Vagina (tissue), 2 donors: ENCODE measurements around the gene TPBGL.

Experiments
- POLR2A ChIP-seq, 2 donors: fragments of 450-650 bp; IDR thresholded peaks; one replicate each; pipeline ENCODE4 v1.6.1; 2017; ENCODE audit warnings: antibody characterized with exemption in 2 of 2, mild to moderate bottlenecking in 2 of 2, moderate library complexity in 2 of 2
- POLR2AphosphoS5 ChIP-seq, 2 donors: sonication (generic); formaldehyde crosslinking; IDR thresholded peaks; one replicate each; pipeline ENCODE4 v1.9.0; 2017; ENCODE audit warnings: antibody characterized with exemption in 2 of 2, mild to moderate bottlenecking in 2 of 2, low read depth in 1 of 2; ENCODE audit not compliant: insufficient read depth in 1 of 2
- TF ChIP-seq, protein P1 (sequence below), 3 experiments: fragments of 450-650 bp in 2 of 3; fragments of 200-600 bp in 1 of 3; sonication (generic) in 1 of 3; IDR thresholded peaks; one replicate each; pipeline ENCODE4 v1.5.1; 2017 to 2019; ENCODE audit warnings: antibody characterized with exemption in 3 of 3, mild to moderate bottlenecking in 2 of 3, moderate library complexity in 2 of 3

DNA sequence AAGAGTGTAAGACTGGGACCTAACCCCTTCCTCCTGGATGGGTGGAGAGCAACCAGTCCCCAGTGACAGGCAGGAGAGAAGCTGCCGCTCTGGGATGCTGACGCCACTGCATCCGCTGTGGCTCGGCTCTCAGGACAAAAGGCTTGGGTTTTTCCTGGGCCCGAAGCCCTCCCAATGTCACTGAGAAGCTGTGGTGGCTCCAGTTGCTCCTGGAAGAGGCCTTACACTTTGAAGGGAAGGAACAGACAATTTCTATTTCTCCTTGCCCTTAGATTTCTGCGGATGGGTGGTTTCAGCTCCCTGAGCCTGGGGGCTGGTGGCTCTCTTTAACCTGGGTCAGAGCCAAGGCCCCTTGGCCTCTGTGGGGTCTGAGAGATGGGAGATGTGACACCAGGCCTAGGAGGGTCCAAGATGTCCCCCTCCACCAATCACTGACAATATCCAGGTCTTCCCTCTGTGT lies 21.4 kb downstream of the TPBGL start:
- no peak for TF ChIP-seq POLR2A (IDR thresholded peaks at IDR 0.05)
- TF ChIP-seq, protein P1, sequence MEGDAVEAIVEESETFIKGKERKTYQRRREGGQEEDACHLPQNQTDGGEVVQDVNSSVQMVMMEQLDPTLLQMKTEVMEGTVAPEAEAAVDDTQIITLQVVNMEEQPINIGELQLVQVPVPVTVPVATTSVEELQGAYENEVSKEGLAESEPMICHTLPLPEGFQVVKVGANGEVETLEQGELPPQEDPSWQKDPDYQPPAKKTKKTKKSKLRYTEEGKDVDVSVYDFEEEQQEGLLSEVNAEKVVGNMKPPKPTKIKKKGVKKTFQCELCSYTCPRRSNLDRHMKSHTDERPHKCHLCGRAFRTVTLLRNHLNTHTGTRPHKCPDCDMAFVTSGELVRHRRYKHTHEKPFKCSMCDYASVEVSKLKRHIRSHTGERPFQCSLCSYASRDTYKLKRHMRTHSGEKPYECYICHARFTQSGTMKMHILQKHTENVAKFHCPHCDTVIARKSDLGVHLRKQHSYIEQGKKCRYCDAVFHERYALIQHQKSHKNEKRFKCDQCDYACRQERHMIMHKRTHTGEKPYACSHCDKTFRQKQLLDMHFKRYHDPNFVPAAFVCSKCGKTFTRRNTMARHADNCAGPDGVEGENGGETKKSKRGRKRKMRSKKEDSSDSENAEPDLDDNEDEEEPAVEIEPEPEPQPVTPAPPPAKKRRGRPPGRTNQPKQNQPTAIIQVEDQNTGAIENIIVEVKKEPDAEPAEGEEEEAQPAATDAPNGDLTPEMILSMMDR (IDR thresholded peaks at IDR 0.05), result no peak
- no peak for TF ChIP-seq POLR2AphosphoS5 (IDR thresholded peaks at IDR 0.05; ENCODE audit: insufficient read depth in 1 of 2, low read depth in 1 of 2)
